ENCODE data around the gene OSTM1. TPM values are rescaled to one million over a fixed set of nuclear protein-coding genes. Genes with fewer than 3 reads are reported as not detected.

OSTM1 gene, protein sequence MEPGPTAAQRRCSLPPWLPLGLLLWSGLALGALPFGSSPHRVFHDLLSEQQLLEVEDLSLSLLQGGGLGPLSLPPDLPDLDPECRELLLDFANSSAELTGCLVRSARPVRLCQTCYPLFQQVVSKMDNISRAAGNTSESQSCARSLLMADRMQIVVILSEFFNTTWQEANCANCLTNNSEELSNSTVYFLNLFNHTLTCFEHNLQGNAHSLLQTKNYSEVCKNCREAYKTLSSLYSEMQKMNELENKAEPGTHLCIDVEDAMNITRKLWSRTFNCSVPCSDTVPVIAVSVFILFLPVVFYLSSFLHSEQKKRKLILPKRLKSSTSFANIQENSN
- total RNA-seq (2021) (19.7 and 23.8 TPM in 2 replicates), Bru-seq, nascent RNA (percentile 56 among the genes with signal in this experiment), BruChase-seq, experiment 1, labeled RNA remaining after a 2-hour chase (percentile 58 among the genes with signal in this experiment), BruChase-seq, experiment 2, labeled RNA remaining after a 6-hour chase (percentile 72 among the genes with signal in this experiment)
- long read RNA-seq, full-length matches to known transcripts: 40 of 47 reads
- long read RNA-seq, partial matches to known transcripts: 2 of 47 reads
- long read RNA-seq, other reads (novel, unspliced or antisense): 5 of 47 reads

DNA sequence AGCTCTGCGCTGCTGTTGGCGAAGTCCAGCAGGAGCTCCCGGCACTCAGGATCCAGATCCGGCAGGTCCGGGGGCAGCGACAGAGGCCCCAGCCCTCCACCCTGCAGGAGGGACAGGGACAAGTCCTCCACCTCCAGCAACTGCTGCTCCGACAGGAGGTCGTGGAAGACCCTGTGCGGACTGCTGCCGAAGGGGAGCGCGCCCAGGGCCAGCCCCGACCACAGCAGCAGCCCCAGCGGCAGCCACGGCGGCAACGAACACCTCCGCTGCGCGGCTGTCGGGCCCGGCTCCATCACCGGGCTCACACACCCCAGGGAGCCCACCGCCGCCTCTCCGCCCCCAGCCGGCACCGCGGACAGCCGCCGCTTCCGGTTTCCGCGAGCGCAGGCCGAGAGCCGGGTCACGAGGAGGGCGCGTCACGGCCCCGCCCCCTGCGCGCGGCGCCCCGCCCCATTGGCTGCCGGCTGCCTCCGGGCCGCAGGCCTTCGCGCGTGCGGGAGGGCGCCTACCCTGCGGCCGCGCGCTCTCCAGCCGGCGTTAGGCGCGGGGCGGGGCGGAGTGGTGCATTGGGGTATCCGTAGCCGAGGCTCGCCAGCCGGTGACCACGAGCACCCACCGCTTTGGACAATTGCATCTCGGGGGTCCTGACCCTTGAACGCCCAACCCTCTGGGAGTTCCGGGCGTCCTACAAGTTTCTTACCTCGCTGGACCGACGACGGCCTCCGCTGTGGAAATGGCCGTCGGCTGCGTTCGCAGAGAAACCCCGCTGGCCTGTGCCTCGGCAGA is at the start of gene OSTM1:
Gene OSTM1, minus strand, starts transcription at position 383 of the 786 bp plus-strand sequence. Its CDS starts 90 bp downstream, at position 293.
- ChIA-PET POLR2A (ENCODE audit: low non-redundant PET) (no interaction called here), CTCF (no interaction called here)
- TSS peak; percentile 86 for BruUV-seq (replicated peaks)
- H3K36me3 ChIP-seq (ENCODE audit: insufficient read depth, low read length, poor library complexity, severe bottlenecking): no peaks in the 10 kb centered on the region
- H3K4me3 ChIP-seq (ENCODE audit: low read depth, low read length, poor library complexity, severe bottlenecking): peak within 1 kb of the TSS; percentile 94
- no peaks in the 10 kb centered on the region for H3K4me1 ChIP-seq (ENCODE audit: insufficient read depth, low read length, poor library complexity, severe bottlenecking)
- DNase-seq (ENCODE audit: low spot score): peak; percentile 88
- no peaks in the 10 kb centered on the region for H3K27me3 ChIP-seq (replicated peaks; ENCODE audit: insufficient read depth, low read depth, low read length, poor library complexity)
- TF ChIP-seq EZH2 (IDR thresholded peaks at IDR 0.05; ENCODE audit: borderline replicate concordance, low read depth, low read length, poor library complexity, severe bottlenecking): no peak
- H3K27ac ChIP-seq (ENCODE audit: low read depth, low read length, poor library complexity, severe bottlenecking): peak within 1 kb of the TSS; percentile 33
- no peaks in the 10 kb centered on the region for H3K9me3 ChIP-seq (ENCODE audit: low read depth, low read length, poor library complexity, severe bottlenecking)
- intact Hi-C loops (cut with micrococcal nuclease; ENCODE audit: unreplicated experiment): loop anchor here (1.0 kb wide), 1 partner anchor 40 kb away; no protein-coding TSS in a partner anchor

DNA sequence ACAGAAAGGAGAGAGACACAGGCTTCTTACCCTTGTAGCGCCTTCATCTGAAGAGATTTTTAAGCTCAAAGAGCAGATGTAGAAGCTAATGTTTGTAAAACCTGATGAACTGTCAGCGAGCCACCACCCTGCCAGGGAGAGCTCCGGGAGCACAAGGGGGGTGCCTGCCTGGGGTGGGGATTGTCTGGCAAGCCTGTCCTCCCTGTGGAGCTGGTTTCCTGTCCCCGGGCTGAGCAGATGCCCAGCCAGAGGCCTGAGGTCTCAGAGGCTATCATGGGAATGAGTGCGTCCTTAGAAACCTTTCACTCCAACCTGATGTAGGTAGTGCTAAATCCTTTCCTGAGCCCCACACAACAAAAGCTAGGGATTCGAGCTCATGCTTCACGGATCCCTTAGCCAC is 49.4 kb upstream of the OSTM1 start:
- CTCF ChIA-PET: interaction anchor here (0.5 kb wide), 1 partner anchor 142 kb away, joined by 3 read pairs; no protein-coding TSS in a partner anchor
- no peaks in the 10 kb centered on the region for H3K9me3 ChIP-seq (ENCODE audit: low read depth, low read length, poor library complexity, severe bottlenecking)
- intact Hi-C loops (cut with micrococcal nuclease; ENCODE audit: unreplicated experiment): no loop called here

DNA sequence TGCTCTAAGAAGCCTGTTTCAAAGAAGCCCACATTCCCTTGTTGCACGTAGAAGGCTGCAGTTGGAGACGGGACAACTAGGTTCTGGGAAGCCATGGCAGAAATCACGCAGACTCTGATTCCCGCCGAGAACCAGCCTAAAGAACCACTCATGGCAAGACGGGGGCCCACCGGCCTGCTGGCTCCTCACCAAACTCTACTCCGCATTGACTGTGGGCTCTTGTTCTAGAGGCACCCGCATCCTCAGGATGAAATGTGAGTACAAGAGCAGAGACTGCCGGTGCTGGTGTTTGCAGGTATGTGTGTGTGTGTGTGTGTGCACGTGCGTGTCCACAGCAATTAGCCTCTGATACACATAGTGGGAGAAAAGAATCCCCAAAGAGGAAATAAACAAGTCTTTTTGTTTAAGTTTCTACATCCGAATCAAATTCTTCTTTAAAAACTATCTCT is 49.0 kb upstream of the OSTM1 start:
- DNase-seq (ENCODE audit: low spot score): no peak
- H3K36me3 ChIP-seq (ENCODE audit: insufficient read depth, low read length, poor library complexity, severe bottlenecking): no peaks in the 10 kb centered on the region
- CTCF ChIA-PET: no interaction called here
- peaks cover 41% of the 10 kb centered on the region for H3K27me3 ChIP-seq (replicated peaks; ENCODE audit: insufficient read depth, low read depth, low read length, poor library complexity)
- intact Hi-C loops (cut with micrococcal nuclease; ENCODE audit: unreplicated experiment): no loop called here
- no peaks in the 10 kb centered on the region for H3K9me3 ChIP-seq (ENCODE audit: low read depth, low read length, poor library complexity, severe bottlenecking)
- no peak overlapping the region for H3K27ac ChIP-seq (ENCODE audit: low read depth, low read length, poor library complexity, severe bottlenecking)
- POLR2A ChIA-PET (ENCODE audit: low non-redundant PET): no interaction called here
- no peak overlapping the region for H3K4me3 ChIP-seq (ENCODE audit: low read depth, low read length, poor library complexity, severe bottlenecking)
- TF ChIP-seq, protein P1, sequence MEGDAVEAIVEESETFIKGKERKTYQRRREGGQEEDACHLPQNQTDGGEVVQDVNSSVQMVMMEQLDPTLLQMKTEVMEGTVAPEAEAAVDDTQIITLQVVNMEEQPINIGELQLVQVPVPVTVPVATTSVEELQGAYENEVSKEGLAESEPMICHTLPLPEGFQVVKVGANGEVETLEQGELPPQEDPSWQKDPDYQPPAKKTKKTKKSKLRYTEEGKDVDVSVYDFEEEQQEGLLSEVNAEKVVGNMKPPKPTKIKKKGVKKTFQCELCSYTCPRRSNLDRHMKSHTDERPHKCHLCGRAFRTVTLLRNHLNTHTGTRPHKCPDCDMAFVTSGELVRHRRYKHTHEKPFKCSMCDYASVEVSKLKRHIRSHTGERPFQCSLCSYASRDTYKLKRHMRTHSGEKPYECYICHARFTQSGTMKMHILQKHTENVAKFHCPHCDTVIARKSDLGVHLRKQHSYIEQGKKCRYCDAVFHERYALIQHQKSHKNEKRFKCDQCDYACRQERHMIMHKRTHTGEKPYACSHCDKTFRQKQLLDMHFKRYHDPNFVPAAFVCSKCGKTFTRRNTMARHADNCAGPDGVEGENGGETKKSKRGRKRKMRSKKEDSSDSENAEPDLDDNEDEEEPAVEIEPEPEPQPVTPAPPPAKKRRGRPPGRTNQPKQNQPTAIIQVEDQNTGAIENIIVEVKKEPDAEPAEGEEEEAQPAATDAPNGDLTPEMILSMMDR (conservative IDR thresholded peaks at IDR 0.05; ENCODE audit: low read depth, low read length): no peak
- TF ChIP-seq EZH2 (IDR thresholded peaks at IDR 0.05; ENCODE audit: borderline replicate concordance, low read depth, low read length, poor library complexity, severe bottlenecking): no peak
- H3K4me1 ChIP-seq (ENCODE audit: insufficient read depth, low read length, poor library complexity, severe bottlenecking): no peaks in the 10 kb centered on the region
- BruUV-seq (replicated peaks): no TSS peak

More for the DNA sequence above, 49.4 kb upstream of the OSTM1 start:
- peaks cover 37% of the 10 kb centered on the region for H3K27me3 ChIP-seq (replicated peaks; ENCODE audit: insufficient read depth, low read depth, low read length, poor library complexity)
- POLR2A ChIA-PET (ENCODE audit: low non-redundant PET): no interaction called here
- no peak overlapping the region for H3K27ac ChIP-seq (ENCODE audit: low read depth, low read length, poor library complexity, severe bottlenecking)
- BruUV-seq (replicated peaks): no TSS peak
- DNase-seq (ENCODE audit: low spot score): peak; percentile 37
- H3K36me3 ChIP-seq (ENCODE audit: insufficient read depth, low read length, poor library complexity, severe bottlenecking): no peaks in the 10 kb centered on the region
- TF ChIP-seq, protein P1 (conservative IDR thresholded peaks at IDR 0.05; ENCODE audit: low read depth, low read length): no peak
- TF ChIP-seq EZH2 (IDR thresholded peaks at IDR 0.05; ENCODE audit: borderline replicate concordance, low read depth, low read length, poor library complexity, severe bottlenecking): no peak
- no peaks in the 10 kb centered on the region for H3K4me1 ChIP-seq (ENCODE audit: insufficient read depth, low read length, poor library complexity, severe bottlenecking)
- H3K4me3 ChIP-seq (ENCODE audit: low read depth, low read length, poor library complexity, severe bottlenecking): no peak overlapping the region

All from A673 (cell line).